A172 (cell line): Measurements from ENCODE around the gene WDR75. TPM values are rescaled to one million over a fixed set of nuclear protein-coding genes. Genes with fewer than 3 reads are reported as not detected.
"Not testable (repeated sequence)": the region's sequence is repeated elsewhere in the genome, so short reads cannot be mapped to it uniquely, and the experiment has no call there.

ENCODE experiments used
- DNase-seq: peaks from one replicate; pipeline ENCODE4 v3.0.0-alpha.2; 2015; ENCODE audit warnings: low spot score
- total RNA-seq: library from RNA; depleted of rRNA; stranded (reverse); fragments of >200 nt; shearing (Covaris generic); gene quantifications from 2 replicates; pipeline ENCODE4 v1.2.3, GENCODE V29; 2014; rRNA removed

The WDR75 gene
- total RNA-seq = 63.3 and 79.0 TPM in 2 replicates

DNA sequence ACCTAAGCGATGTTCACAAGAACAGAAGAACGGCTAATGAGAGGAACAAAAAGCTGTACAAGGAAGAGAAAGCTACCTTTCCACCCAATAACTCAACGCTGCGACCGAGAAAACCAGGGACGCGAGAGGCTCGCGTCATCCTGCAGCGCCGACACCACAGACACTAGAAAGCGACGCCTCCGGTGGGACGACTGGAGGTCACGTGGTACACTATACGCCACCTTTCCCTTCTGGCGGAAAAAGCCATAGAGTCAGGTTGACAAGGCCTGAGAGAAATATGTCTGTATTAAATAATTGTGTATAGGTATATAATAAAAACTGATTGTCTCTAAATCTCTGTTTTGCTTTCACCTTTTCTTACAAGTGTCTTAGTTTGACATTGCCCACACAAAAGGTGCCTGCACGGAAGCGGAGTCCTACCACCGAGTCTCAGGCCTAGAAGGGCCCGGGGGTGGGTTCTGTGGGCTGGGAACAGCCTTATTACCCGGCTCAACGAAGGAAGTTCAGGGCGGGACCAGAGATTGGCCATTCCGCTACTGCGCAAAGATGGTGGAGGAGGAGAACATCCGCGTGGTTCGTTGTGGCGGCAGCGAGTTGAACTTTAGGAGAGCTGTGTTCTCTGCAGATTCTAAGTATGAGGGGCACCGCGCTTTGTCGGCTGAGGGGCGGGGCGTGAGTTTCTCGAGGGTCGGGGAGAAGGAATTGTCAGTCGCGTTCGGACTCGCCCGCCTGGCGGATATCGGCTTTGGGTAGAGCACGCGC, at the start of gene WDR75:
Gene WDR75, plus strand, starts transcription at position 528 of the 762 bp plus-strand sequence. Its CDS starts 19 bp downstream, at position 547.
- peak; percentile 95 for DNase-seq

DNA sequence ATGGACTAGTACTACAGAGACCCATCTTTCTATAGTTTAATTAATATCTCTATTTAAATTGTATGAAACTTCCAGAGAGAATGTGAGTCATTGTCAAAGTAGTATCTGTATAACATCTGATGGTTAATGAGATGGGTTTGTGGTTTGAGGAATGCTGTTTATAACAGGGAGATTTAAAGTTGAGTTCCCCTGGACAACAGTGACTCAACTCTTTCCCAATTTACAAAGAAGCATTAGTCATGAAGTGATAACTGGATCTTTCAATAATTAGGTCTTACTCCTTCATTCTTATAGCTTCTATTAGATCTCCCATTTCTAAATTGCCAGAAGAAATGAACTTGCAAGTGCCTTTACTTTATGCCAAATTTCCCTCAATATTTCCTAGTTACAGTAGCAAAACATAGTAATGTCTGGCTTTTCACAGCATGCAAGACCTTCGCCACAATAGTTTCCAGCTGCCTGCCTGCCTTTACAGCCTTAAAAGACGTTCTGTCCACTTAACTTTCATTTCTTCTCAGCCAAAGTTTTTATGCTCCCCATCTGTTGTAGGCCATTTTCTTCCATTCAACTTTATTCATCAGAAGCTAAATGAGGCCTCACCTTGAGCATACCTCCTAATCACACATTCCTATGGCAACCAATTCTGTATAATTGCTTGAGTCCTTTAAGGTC, 47.7 kb upstream of the WDR75 start:
- peak; percentile 97 for DNase-seq

DNA sequence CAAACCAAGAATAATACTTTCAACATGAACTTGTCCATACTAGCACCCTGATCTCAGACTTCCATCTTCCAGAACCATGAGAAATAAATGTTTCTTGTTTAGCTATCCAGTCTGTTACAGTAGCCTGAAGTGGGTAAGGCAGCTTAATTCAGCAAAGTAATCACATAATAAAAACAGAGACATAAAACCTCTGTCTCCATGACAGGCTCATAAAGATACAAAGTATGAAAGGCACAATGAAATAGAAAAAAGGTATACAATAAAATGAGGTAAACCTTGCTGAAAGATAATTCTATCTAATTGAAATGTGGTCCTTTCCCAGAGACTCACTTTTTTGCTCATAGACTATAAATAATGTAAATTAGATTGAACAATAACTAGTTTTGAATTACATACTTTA, 46.7 kb upstream of the WDR75 start:
- no peak for DNase-seq

DNA sequence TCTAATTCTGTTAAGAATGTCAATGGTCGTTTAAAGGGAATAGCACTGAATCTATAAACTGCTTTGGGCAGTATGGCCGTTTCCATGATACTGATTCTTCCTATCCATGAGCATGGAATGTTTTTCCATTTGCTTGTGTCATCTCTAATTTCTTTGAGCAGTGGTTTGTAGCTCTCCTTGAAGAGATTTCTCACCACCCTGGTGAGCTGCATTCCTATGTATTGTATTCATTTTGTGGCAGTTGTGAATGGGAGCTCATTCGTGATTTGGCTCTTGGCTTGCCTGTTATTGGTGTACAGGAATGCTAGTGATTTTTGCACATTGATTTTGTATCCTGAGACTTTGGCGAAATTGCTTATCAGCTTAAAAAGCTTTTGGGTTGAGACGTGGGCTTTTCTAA, 38.3 kb upstream of the WDR75 start:
- DNase-seq = peak; percentile 69

DNA sequence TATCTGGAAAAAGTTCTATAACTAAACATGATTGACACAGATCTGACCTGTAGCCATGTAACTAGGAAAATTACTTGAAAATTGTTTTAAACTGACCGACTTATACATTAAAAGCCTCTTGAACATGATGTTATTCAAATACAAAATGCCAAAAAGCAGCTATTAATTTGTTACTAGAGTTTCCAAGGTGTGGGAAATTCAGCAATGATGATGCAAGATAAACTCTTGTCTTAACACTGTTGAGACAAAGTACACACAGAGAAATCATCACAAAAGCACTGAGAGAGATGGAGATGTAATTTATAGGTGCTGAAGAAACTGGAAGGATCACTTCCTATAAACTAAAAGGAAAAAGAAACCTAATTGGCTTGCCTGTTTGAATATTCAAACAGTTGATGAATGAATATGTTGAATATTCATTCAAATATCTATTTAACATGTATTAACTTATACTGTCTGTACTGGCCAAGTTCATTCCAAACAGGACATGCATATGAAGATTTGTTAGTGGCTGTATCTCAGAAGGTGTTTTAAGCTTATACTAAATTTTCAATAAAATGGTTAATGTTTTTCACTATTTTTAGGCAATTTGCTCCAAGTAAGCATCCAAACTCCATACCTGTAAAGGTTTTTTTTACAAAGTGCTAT, 34.6 kb upstream of the WDR75 start:
- no peak for DNase-seq

DNA sequence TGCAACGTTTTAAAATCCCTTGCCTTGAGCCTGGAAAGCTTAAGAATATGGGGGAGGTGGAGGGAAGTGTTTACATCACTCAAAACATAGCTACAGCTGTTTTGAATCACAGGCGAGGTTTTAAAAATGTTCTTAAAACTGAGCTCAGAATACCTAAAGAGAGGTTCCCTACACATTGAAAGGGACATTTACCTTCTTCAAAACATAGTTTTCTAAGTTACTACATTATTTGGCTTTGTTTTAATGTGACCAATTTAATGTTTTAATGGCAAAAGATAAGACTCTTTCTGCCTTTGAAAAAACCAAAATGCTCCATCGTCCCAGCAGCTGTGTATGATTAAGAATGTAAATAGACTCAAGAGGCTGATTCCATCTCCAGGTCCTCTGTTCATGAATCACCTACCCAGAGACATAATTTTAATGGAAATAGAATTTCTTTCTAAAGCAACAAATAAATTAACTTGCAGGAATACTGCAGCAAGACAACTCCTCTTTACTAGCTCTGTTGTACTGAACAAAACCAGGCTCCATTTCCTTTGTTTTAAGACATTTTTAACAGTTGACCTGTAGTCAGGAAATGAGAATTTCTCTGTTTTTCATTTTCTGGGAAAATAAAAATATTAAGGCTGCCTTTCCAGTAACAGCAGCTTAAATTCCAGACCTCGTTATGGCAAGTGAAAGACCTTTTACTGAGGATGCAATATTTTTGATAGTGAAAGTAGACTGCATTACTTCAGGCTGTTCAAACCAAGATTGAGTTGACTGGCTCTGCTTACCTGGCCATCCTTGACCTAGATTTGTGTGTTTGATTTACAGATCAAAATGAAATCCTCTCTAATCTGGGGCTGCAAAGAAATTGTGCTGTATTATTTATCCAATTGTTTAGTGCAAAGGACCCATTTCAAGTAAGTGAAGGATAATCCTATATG, 33.7 kb upstream of the WDR75 start:
- DNase-seq = peak; percentile 63

DNA sequence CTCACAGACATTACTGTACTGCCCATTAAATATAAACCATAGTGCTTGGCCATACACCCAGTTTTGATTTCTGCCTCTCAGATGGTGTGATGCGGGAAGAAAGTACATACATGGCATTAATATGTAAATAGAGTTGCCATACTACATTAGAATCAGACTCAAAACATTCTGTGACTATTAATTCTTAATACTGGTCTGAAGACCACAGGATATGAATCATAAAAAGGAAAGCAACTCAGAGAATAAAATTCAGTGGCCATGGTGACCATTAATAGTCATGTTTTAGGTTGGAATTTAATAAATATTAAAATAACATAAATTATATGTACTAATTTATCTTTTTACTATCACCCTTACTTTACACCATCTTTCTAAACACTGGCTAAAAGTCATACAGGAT, 33.0 kb upstream of the WDR75 start:
- DNase-seq = no peak

DNA sequence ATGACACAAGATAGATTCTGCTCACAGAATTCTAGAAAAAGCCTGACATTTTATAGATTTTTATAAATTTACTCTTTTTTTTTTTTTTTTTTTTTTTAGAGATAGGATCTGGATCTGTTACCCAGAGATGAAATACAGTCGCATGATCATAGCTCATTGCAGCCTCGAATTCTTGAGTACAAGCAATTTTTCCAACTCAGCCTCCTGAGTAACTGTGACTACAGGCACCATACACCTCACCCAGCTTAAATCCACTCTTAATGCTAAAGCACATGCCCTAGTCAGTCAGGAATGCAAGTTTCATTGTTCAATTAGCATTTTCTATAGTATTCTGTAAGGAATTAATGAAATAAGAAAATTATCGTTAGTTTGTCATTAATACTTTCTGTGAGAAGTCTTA, 32.1 kb upstream of the WDR75 start:
- DNase-seq = peak; percentile 38

DNA sequence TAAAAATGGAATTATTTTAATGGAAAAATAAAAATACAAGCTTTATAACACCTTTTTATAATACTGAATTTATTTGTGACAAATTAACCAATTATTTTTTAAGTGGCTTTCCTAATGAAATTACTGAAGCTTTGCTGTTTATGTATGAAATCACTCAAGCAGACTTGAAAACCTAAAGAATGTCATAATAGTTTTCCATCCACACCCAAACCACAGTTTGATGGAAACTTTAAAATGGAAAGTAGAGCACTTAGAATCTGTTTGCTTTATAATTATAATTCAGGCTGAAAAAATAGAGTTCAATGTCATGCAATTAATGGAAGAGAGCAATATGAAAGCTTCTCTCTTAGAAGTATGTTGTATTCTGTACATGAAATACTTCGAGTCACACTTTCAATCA, 31.6 kb upstream of the WDR75 start:
- no peak for DNase-seq

DNA sequence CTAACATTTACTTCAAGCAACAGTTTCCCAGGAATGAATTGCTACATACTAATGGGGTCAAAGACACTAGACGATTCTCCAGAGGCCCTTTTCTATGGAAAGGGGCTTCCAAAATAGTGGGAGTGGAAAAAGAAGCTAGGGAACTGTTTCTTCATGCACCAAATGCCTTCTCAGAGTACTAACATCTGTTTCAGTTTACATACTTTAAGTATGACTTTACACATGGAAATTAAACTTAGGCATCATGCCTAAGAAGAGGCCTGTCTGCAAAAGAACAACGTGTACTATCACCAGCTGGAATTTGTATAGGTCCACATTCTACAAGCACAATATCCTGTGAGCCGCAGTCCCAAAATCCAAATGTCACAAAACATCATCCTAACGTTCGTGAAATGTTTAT, 29.4 kb upstream of the WDR75 start:
- DNase-seq = no peak

DNA sequence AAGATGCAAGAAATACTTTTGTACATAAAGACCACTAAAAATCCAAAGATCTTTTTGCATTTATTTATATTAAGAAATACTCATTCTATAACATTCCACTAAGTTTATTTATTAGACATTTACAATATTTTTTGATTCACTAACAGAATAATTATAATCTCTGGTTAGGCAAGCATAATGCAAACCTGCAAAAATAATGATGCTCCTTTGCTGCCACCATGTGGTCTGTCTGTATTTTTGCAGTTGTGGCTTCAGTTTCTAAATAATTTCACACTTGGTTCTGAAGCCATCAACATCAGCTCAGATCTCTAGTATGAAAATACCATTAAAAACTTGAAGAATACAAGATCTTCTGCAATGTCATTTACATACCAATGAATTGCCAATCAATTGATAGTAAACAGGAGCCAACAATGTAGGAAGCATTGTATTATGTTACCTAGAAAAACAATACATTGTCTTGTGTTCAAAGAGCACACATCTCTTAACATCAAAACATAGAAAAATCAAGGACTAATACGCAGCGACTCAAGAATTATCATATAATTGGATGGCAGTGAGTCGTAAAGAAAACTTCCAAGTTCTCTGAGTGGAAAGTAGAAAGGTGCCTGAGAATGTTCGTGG, 28.8 kb upstream of the WDR75 start:
- peak; percentile 80 for DNase-seq

DNA sequence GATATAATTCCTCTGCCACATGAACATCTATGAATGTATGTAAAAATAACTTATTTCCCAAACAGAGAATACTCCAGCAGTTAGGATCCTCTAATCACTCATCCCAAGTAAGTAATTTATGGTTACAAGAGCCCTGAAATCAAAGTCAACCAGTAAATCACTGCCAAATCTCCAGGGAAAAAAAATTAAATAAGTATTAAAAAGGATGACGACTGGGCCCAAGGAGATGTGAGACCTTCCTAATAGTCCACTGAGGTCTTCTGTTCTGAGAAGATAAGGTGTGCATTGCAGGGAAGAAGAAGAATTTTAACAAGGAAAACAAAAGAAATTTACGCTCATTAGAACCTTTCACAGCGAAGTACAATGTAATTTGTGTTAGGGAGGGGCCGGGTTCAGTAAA, 28.0 kb upstream of the WDR75 start:
- no peak for DNase-seq

DNA sequence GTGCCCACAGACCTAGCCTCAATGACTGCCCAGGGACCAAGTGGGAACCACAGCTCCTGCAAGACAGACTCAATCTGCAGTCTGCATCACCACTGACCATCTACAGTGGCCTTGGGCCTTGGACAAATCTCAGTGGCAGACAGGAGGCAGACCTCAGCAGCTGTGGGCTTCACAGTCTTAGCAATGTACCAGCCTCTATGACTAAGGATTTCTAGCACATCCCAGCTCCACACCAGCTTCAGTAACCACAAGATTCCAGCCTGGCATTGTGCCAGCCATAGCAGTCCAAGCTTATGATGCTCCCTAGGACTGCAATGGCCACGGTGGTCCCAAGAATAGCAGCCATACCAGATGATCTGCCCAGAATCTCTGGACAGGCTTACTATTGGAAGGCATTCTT, 19.6 kb upstream of the WDR75 start:
- DNase-seq = peak; percentile 80

DNA sequence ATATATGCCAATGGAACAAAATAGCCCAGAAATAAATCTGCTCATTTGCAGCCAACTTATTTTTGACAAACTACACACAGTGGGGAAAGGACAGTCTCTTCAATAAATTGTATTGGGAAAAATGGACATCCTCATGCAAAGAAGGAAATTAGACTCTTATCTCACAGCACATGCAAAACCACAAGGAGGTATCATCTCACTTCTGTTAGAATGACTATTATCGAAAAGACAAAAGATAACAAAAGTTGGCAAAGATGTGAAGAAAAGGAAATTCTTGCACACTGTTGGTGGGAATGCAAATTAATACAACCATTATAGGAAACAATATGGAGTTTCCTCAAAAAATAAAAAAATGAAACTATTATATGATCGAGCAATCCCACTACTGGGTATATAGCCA, 16.3 kb upstream of the WDR75 start:
- DNase-seq = no peak

DNA sequence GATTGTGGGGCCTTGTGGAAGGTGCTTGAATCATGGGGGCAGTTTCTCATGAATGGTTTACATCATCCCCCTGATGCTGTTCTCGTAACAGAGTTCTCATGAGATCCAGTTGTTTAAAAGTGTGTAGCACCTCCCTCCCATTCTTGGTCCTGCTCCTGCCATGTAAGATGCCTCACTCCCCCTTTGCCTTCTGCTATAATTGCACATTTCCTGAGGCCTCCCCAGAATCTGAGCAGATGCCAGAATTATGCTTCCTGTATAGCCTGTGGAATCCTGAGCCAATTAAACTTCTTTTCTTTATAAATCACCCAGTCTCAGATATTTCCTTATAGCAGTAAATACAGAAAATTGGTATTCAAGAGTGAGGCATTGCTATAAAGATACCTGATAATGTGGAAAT, 15.6 kb upstream of the WDR75 start:
- DNase-seq = no peak

DNA sequence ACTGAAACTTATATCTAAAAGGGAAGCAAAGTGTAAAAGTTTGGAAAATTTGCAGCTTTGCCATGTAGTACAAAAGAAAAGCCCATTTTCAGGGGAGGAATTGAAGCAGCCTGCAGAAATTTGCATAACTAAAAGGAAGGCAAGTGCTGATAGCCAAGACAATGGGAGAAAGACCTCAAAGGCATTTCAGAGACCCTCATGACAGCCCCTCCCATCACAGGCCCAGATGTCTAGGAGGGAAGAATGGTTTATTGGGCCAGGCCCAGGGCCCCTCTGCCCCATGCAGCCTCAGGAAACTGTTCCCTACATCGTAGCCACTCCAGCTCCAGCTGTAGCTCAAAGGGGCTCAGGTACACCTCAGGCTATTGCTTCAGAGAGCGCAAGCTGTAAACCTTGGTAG, 14.4 kb upstream of the WDR75 start:
- DNase-seq = no peak

DNA sequence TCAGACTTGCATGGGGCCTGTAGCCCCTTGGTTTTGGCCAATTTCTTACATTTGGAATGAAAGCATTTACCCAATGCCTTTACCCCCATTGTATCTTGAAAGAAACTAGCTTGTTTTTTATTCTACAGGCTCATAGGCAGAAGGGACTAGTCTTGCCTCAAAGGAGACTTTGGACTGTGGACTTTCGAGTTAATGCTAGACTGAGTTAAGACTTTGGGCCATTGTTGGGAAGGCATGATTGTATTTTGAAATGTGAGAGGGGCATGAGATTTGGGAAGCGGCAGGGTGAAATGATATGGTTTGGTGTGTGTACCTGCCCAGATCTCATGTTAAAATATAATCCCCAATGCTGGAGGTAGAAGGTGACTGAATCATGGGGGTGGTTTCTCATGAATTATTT, 13.4 kb upstream of the WDR75 start:
- DNase-seq = no peak

DNA sequence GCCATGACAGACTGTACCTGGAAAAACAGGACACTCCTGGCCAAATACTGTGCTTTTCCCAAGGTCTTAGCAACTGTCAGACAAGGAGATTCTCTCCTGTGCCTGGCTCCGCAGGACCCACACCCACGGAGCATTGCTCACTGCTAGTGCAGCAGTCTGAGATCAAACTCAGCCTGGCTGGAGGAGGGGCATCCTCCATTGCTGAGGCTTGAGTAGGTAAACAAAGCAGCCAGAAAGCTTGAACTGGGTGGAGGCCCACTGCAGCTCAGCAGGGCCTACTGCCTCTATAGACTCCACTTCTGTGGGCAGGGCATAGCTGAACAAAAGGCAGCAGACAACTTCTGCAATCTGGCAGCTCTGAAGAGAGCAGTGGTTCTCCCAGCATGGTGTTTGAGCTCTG, 10.8 kb upstream of the WDR75 start:
- DNase-seq = not testable (repeated sequence)

DNA sequence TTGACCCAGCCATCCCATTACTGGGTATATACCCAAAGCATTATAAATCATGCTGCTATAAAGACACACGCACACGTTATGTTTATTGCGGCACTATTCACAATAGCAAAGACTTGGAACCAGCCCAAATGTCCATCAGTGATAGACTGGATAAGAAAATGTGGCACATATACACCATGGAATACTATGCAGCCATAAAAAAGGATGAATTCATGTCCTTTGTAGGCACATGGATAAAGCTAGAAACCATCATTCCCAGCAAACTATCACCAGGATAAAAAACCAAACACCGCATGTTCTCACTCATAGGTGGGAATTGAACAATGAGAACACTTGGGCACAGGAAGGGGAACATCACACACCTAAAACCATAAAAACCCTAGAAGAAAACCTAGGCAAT, 5.5 kb upstream of the WDR75 start:
- not testable (repeated sequence) for DNase-seq

DNA sequence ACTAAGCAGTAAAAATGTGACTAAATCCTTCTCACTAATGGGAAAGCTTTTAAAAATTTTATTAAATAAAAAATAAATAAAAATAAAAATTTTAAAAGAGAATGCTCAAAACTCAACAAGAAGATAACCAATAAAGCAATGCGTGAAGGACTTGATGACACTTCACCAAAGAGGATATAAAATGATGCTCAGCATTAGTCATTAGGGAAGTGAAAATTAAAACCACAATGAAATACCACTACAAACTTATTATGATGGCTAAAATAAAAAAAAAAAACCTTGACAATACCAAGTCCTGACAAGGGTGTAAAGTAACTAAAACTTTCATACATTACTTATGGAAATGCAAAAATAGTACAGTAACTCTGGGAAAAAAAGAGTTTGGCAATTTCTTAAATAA, 3.3 kb upstream of the WDR75 start:
- no peak for DNase-seq

DNA sequence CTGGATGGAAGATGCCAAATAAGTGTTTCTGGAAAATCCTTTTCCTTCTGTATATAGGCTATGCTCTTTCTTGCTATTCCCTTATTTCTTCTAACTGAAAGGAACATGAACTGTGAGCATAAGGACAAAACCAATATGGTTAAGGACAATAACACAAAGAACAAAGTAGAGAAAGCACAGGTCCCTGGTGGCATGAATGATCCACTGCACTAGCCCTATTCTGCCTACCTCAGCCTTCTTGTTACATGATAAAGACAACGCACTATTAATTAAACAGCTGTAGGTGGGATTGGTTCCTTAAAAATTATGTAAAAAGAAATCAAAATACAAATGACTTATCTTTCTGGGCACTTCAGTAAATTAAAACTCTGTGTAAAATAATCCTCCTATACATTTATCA, 1.9 kb upstream of the WDR75 start:
- no peak for DNase-seq

DNA sequence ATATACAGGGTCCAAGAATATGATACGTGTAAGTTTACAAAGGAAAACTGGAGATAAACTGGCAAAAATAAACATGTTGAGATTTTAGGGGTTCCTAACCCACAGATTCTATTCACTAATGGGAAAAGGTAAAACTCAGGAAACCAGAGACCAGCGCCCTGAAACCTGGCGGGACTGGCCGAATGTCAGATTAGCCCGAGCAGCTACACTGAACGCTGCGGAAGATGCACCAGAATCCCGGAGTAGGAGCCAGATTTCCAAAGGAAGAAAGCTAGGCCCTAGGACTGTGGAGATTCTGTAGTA, 679 bp upstream of the WDR75 start:
- no peak for DNase-seq
